ENCODE measurements around the gene AP5S1.

The AP5S1 gene

GRCh38 chr20:3820901-3821727 lies 767 bp downstream of the AP5S1 start:
- Histone ChIP-seq H3K36me3 (ENCODE audit: insufficient read depth, low read length) (peaks cover 39% of the 10 kb centered on the region), H3K27me3 (ENCODE audit: insufficient read depth, low read length, poor library complexity) (no peaks in the 10 kb centered on the region), H2AFZ (ENCODE audit: low read depth, low read length) (peak overlapping the region; percentile 89), H3K4me3 (ENCODE audit: low read depth in 1 of 2, low read length in 2 of 2) (peak overlapping the region; percentile 43 to 77), H3K27ac (ENCODE audit: low read length) (peak overlapping the region; percentile 95), H3K9ac (ENCODE audit: low read depth, low read length) (peak overlapping the region; percentile 80), H3K4me1 (ENCODE audit: insufficient read depth, low read length) (peaks cover 38% of the 10 kb centered on the region), H3K4me2 (ENCODE audit: insufficient read depth, low read length) (peak overlapping the region; percentile 67), H4K20me1 (ENCODE audit: insufficient read depth, low read length) (no peaks in the 10 kb centered on the region), H3K9me3 (ENCODE audit: insufficient read depth, low read length, severe bottlenecking) (no peaks in the 10 kb centered on the region), H3K79me2 (ENCODE audit: insufficient read depth, low read length) (peaks cover 18% of the 10 kb centered on the region)
- ATAC-seq (ENCODE audit: insufficient read depth, low read depth) (no peak), DNase-seq (no peak)
- no peak for TF ChIP-seq EZH2 (IDR thresholded peaks at IDR 0.05; ENCODE audit: borderline replicate concordance, low read depth, low read length, severe bottlenecking)
- TF ChIP-seq, protein P1, sequence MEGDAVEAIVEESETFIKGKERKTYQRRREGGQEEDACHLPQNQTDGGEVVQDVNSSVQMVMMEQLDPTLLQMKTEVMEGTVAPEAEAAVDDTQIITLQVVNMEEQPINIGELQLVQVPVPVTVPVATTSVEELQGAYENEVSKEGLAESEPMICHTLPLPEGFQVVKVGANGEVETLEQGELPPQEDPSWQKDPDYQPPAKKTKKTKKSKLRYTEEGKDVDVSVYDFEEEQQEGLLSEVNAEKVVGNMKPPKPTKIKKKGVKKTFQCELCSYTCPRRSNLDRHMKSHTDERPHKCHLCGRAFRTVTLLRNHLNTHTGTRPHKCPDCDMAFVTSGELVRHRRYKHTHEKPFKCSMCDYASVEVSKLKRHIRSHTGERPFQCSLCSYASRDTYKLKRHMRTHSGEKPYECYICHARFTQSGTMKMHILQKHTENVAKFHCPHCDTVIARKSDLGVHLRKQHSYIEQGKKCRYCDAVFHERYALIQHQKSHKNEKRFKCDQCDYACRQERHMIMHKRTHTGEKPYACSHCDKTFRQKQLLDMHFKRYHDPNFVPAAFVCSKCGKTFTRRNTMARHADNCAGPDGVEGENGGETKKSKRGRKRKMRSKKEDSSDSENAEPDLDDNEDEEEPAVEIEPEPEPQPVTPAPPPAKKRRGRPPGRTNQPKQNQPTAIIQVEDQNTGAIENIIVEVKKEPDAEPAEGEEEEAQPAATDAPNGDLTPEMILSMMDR (IDR thresholded peaks at IDR 0.05; ENCODE audit: borderline replicate concordance, extremely low read depth, low read length, poor library complexity, severe bottlenecking): no peak

- peaks cover 31% of the 10 kb centered on the region for H3K4me1 ChIP-seq (ENCODE audit: insufficient read depth, low read length)
- DNase-seq (no peak), ATAC-seq (ENCODE audit: insufficient read depth, low read depth) (no peak)
- H3K9ac ChIP-seq (ENCODE audit: low read depth, low read length): no peak overlapping the region
- TF ChIP-seq EZH2 (IDR thresholded peaks at IDR 0.05; ENCODE audit: borderline replicate concordance, low read depth, low read length, severe bottlenecking): no peak
- TF ChIP-seq, protein P1 (IDR thresholded peaks at IDR 0.05; ENCODE audit: borderline replicate concordance, extremely low read depth, low read length, poor library complexity, severe bottlenecking): no peak
- H3K79me2 ChIP-seq (ENCODE audit: insufficient read depth, low read length): peaks cover 18% of the 10 kb centered on the region
- H3K27ac ChIP-seq (ENCODE audit: low read length): no peak overlapping the region
- no peaks in the 10 kb centered on the region for H4K20me1 ChIP-seq (ENCODE audit: insufficient read depth, low read length)
- peaks cover 47% of the 10 kb centered on the region for H3K36me3 ChIP-seq (ENCODE audit: insufficient read depth, low read length)
- H2AFZ ChIP-seq (ENCODE audit: low read depth, low read length): no peak overlapping the region
- H3K4me3 ChIP-seq (ENCODE audit: low read depth in 1 of 2, low read length in 2 of 2): no peak overlapping the region
- no peaks in the 10 kb centered on the region for H3K27me3 ChIP-seq (ENCODE audit: insufficient read depth, low read length, poor library complexity)
- H3K4me2 ChIP-seq (ENCODE audit: insufficient read depth, low read length): peak overlapping the region; percentile 67; the same call in 1 of the 2 replicates
- no peaks in the 10 kb centered on the region for H3K9me3 ChIP-seq (ENCODE audit: insufficient read depth, low read length, severe bottlenecking)
Observed at GRCh38 chr20:3821996-3822395, 1.6 kb downstream of the AP5S1 start.

- Histone ChIP-seq H3K9me3 (ENCODE audit: insufficient read depth, low read length, severe bottlenecking) (no peaks in the 10 kb centered on the region), H3K9ac (ENCODE audit: low read depth, low read length) (no peak overlapping the region), H3K36me3 (ENCODE audit: insufficient read depth, low read length) (peaks cover 48% of the 10 kb centered on the region), H3K27me3 (ENCODE audit: insufficient read depth, low read length, poor library complexity) (no peaks in the 10 kb centered on the region), H3K4me3 (ENCODE audit: low read depth in 1 of 2, low read length in 2 of 2) (no peak overlapping the region), H3K79me2 (ENCODE audit: insufficient read depth, low read length) (peaks cover 18% of the 10 kb centered on the region), H3K4me1 (ENCODE audit: insufficient read depth, low read length) (peaks cover 23% of the 10 kb centered on the region), H4K20me1 (ENCODE audit: insufficient read depth, low read length) (no peaks in the 10 kb centered on the region), H2AFZ (ENCODE audit: low read depth, low read length) (no peak overlapping the region), H3K4me2 (ENCODE audit: insufficient read depth, low read length) (no peak overlapping the region), H3K27ac (ENCODE audit: low read length) (no peak overlapping the region)
- ATAC-seq (ENCODE audit: insufficient read depth, low read depth) (no peak), DNase-seq (no peak)
- TF ChIP-seq EZH2 (IDR thresholded peaks at IDR 0.05; ENCODE audit: borderline replicate concordance, low read depth, low read length, severe bottlenecking): no peak
- TF ChIP-seq, protein P1 (IDR thresholded peaks at IDR 0.05; ENCODE audit: borderline replicate concordance, extremely low read depth, low read length, poor library complexity, severe bottlenecking): no peak
Observed at GRCh38 chr20:3823881-3824280, 3.5 kb downstream of the AP5S1 start.

Data from DND-41 (cell line).